BE2C (cell line): ENCODE measurements around the gene ELMO1.

Experiments used
- DNase-seq: peaks from one replicate; pipeline ENCODE4 v3.0.0-alpha.2; 2020
- H3K27me3 ChIP-seq: fragments of 250-450 bp; sonication (Bioruptor Pico); 2 replicates; pipeline ENCODE4 v1.5.1; 2020; ENCODE audit warnings: mild to moderate bottlenecking
- H3K36me3 ChIP-seq: fragments of 250-450 bp; sonication (Bioruptor Pico); 2 replicates; pipeline ENCODE4 v1.5.1; 2020; ENCODE audit warnings: mild to moderate bottlenecking
- H3K4me1 ChIP-seq: fragments of 250-450 bp; sonication (Bioruptor Pico); 2 replicates; pipeline ENCODE4 v1.5.1; 2020
- H3K4me3 ChIP-seq: 2 replicates; pipeline ENCODE4 v1.5.1; 2011; ENCODE audit warnings: low read depth, low read length
- H3K9me3 ChIP-seq: fragments of 250-450 bp; sonication (Bioruptor Pico); 2 replicates; pipeline ENCODE4 v1.5.1; 2020
- TF ChIP-seq, protein P1 (sequence below): IDR thresholded peaks from 2 replicates; pipeline ENCODE4 v1.5.1; 2012; ENCODE audit warnings: mild to moderate bottlenecking, low read depth, low read length

ELMO1 gene

DNA sequence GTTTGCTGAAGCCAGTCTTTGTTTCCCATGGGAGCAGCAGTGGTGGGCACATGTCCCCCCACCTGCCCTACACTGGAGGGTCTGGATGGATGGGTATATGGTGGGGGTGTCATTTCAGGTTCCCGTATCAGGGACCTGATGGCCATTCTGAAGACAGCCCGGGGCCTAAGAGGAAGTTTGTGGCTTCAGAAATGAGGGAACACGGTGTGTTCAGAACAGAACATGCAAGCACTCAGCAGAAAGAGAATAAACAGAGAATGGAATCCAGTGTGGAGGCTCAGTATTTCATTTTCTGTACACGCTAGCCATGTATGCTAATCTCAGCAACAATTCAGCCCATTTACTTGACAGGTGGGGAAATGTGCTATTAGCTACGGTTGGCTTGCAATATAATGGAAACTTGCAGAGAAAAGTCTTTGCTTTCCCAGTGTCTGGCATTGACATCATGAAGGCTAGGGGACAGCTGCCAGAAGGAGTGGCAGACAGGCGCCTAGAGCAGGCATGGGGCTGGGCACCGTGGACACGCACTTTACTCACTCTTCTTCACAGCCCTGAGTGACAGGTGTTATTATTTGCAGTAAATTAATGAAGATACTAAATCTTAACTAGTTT lies 98.6 kb downstream of the ELMO1 start:
- H3K36me3 ChIP-seq, result no peaks in the 10 kb centered on the region
- H3K4me1 ChIP-seq, result no peaks in the 10 kb centered on the region
- no peak for DNase-seq
- H3K4me3 ChIP-seq, result no peak overlapping the region
- TF ChIP-seq, protein P1, sequence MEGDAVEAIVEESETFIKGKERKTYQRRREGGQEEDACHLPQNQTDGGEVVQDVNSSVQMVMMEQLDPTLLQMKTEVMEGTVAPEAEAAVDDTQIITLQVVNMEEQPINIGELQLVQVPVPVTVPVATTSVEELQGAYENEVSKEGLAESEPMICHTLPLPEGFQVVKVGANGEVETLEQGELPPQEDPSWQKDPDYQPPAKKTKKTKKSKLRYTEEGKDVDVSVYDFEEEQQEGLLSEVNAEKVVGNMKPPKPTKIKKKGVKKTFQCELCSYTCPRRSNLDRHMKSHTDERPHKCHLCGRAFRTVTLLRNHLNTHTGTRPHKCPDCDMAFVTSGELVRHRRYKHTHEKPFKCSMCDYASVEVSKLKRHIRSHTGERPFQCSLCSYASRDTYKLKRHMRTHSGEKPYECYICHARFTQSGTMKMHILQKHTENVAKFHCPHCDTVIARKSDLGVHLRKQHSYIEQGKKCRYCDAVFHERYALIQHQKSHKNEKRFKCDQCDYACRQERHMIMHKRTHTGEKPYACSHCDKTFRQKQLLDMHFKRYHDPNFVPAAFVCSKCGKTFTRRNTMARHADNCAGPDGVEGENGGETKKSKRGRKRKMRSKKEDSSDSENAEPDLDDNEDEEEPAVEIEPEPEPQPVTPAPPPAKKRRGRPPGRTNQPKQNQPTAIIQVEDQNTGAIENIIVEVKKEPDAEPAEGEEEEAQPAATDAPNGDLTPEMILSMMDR, result no peak
- no peaks in the 10 kb centered on the region for H3K27me3 ChIP-seq
- no peaks in the 10 kb centered on the region for H3K9me3 ChIP-seq

DNA sequence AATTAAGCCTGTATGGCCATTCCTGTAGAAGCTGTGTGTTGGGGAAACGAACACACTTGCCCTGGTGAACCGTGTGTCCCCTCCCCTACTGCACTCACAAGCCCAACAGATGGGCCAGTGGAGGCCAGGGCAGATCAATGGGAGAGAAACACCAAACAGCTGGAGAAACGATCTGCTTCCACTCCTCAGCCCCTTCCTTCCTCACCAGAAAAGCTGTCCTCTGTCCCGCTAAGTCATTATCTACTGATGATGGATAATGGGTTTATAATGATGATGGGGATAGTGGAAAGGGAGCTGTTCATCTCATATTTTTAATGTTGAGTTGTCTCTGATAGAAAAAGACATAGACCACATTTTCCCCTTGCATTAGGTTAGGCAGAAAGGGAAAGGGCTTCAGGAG lies 99.7 kb downstream of the ELMO1 start:
- no peaks in the 10 kb centered on the region for H3K9me3 ChIP-seq
- DNase-seq, result no peak
- TF ChIP-seq, protein P1, result no peak
- H3K4me1 ChIP-seq, result no peaks in the 10 kb centered on the region
- H3K4me3 ChIP-seq, result no peak overlapping the region
- no peaks in the 10 kb centered on the region for H3K27me3 ChIP-seq
- H3K36me3 ChIP-seq, result no peaks in the 10 kb centered on the region

DNA sequence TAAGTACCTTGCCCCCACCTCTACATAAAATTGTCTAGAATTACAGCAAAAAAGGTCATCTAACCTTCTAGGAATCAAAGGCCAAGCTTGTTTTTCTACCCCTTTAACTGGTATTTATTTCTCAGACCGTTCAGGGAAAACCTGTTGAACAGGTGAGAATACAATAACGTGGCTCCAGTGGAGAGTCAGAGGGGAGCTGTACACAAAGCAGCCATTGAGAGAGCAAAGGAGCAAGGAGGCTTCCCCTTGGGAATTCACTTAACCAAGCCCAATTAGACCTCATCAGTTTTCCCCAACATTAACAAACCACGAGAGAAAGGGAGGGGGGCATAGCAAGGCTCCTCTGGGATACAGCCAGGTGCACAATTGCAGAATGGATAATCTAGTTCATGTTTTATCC lies 101.9 kb downstream of the ELMO1 start:
- H3K9me3 ChIP-seq, result no peaks in the 10 kb centered on the region
- no peaks in the 10 kb centered on the region for H3K4me1 ChIP-seq
- no peaks in the 10 kb centered on the region for H3K36me3 ChIP-seq
- H3K27me3 ChIP-seq, result no peaks in the 10 kb centered on the region
- DNase-seq, result no peak
- TF ChIP-seq, protein P1, result no peak
- H3K4me3 ChIP-seq, result no peak overlapping the region

DNA sequence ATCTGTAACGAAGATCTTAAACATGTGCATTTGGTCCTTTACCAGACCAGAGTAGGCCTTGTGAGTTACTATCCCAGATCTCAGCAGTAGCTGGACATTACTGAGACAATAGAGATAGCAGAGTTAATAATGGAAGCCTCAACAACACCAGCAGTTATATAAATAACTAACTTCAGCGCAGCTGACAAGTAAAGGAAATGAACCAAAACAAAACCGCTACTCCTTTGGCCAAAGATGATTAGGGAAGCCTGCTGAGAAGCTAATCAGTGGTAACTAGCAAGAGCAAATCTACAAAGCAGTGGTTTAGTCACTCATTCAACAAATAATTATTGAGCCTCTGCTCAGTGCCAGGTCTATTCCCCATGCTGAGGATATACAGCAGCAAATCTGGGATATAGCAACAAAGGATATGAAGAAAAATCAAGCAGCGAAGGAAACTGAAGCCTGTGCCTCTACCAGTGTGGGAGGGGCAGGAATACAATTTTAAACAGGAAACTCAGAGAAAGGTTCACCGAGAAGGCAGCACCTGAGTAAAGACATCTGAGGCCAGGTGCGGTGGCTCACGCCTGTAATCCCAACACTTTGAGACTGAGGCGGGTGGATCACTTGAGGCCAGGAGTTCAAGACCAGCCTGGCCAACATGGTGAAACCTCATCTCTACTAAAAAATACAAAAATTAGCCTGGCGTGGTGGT lies 103.6 kb downstream of the ELMO1 start:
- no peaks in the 10 kb centered on the region for H3K4me1 ChIP-seq
- H3K36me3 ChIP-seq, result no peaks in the 10 kb centered on the region
- no peak overlapping the region for H3K4me3 ChIP-seq
- DNase-seq, result no peak
- no peaks in the 10 kb centered on the region for H3K9me3 ChIP-seq
- TF ChIP-seq, protein P1, result no peak
- H3K27me3 ChIP-seq, result no peaks in the 10 kb centered on the region

DNA sequence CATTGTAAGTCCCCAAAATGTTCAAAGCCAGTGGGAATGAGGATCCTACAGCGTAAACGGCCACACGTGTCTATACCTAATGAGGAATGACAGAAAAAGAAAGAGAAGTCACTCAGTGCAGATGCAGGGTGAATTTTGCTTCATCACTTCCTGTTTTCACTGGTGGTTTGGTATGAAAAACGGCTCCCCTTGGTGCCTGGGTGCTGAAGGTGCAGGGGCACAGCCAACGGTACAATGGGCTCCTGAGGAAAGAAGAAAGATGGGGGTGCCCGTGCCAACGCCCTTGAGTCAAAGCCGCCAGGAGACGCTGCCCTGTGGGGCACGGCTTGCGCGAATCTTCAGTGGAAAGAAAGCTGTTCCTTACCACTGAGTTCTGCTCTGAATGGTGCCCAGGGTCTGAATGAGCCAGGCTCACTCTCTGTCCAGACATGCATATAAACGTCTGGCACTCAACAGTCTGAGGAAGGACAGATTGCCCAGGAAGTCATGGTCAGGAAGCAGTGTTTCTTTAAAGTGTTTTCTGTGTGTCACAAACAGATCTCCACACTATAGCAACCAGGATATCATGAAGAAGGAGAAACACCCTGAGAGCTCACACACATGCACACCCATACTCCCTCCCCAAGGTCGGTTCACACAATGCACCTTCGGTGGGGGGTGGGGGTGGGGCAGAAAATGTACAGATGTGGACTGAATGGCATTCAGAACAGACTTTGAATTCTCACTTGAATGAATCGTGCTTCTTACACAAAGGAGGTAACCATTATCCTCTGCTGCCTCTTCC lies 105.8 kb downstream of the ELMO1 start:
- H3K4me3 ChIP-seq, result no peak overlapping the region
- H3K27me3 ChIP-seq, result no peaks in the 10 kb centered on the region
- no peaks in the 10 kb centered on the region for H3K36me3 ChIP-seq
- H3K9me3 ChIP-seq, result no peaks in the 10 kb centered on the region
- TF ChIP-seq, protein P1, result no peak
- DNase-seq, result no peak
- H3K4me1 ChIP-seq, result peaks cover 2% of the 10 kb centered on the region; the same call in 1 of the 2 replicates
